GM13977 (cell line): ENCODE data around the gene AKR1C3.
A peak's percentile ranks its signal among the peaks of the same experiment; 100 is the strongest.
"Not testable (repeated sequence)": the region's sequence is repeated elsewhere in the genome, so short reads cannot be mapped to it uniquely, and the experiment has no call there.

Experiments
- DNase-seq: peaks from one replicate; pipeline ENCODE4 v3.0.0; 2012; ENCODE audit warnings: low spot score
- CTCF ChIP-seq: IDR thresholded peaks from 2 replicates; pipeline ENCODE4 v1.5.1; 2012; ENCODE audit warnings: mild to moderate bottlenecking, control low read depth; ENCODE audit not compliant: insufficient read depth; ENCODE audit errors: extremely low read depth, missing control alignments
- in situ Hi-C: fragments of 300-500 bp; cut with MboI; formaldehyde crosslinking; loops from one replicate; pipeline ENCODE4 v1.12.0; 2022; ENCODE audit warnings: low sequenced_read_pairs, low pct_unique_long_range_greater_than_20kb, mixed read lengths, inconsistent platforms; ENCODE audit not compliant: unreplicated experiment

Gene AKR1C3

DNA sequence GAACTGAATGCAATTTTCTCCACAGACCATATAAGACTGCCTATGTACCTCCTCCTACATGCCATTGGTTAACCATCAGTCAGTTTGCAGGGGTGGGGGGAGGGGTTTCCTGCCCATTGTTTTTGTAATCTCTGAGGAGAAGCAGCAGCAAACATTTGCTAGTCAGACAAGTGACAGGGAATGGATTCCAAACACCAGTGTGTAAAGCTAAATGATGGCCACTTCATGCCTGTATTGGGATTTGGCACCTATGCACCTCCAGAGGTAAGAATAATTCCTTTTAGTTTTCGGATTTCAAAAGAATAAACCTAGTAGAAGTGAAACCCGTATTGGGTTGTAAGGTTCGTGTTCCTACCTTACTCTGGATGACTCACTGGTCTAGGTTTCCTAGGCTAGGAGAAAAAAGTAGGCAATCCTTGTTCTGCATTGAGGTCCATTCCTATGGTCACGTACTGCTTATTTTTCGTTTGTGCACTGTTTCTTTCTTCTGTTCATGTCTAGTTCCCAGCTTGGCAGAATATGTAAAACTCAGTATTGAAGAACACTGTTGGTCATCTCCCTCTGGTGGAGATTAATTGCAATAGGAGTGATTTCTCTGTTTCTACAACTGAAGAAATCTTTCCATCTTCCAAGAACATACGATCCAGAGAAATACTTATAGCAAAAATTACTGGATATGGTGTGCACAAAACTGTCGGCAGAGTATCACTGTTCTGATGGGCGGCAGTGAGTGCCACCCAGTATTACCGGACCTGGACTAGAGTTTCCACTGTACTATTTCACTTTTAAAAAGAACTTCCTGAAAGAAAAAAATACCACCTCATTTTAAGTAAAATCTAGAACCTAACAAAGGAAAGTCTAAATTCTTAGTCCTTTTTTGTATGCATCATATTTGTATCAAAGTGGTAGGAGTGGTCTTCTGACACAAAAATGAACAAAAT lies at the start of gene AKR1C3:
Gene AKR1C3, plus strand, starts transcription at position 150 of the 941 bp plus-strand sequence. Its CDS starts 31 bp downstream, at position 181.
- no peak for DNase-seq
- peak; percentile 32 for TF ChIP-seq CTCF
- in situ Hi-C loops = no loop called here

DNA sequence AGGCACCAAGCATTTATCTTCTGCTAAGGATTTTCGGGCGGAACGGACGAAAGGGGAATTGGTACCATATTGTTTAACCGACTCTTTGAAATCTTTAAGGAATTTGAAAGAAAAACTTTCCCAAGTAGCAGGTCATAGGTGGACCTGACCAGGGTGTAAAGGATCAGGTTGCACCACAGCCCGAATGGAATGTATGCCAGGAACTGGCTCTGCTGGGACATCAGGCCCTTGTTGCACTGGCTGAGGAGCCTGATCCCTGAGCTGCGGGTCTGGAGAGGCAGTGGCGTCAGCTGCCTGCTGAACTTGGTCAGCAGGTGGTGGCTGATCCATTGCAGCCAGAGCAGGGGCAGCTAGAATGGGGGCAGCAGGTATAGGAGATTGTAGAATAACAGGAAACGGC lies 49.1 kb upstream of the AKR1C3 start:
- TF ChIP-seq CTCF = no peak
- DNase-seq = no peak
- in situ Hi-C loops = no loop called here

- in situ Hi-C loops = no loop called here
- no peak for DNase-seq
- TF ChIP-seq CTCF = no peak
Measured at GRCh38 chr10:5046410-5046809, 47.8 kb upstream of the AKR1C3 start.

GRCh38 chr10:5047055-5047454 lies 47.2 kb upstream of the AKR1C3 start:
- in situ Hi-C loops, DNase-seq: not testable (repeated sequence)

DNA sequence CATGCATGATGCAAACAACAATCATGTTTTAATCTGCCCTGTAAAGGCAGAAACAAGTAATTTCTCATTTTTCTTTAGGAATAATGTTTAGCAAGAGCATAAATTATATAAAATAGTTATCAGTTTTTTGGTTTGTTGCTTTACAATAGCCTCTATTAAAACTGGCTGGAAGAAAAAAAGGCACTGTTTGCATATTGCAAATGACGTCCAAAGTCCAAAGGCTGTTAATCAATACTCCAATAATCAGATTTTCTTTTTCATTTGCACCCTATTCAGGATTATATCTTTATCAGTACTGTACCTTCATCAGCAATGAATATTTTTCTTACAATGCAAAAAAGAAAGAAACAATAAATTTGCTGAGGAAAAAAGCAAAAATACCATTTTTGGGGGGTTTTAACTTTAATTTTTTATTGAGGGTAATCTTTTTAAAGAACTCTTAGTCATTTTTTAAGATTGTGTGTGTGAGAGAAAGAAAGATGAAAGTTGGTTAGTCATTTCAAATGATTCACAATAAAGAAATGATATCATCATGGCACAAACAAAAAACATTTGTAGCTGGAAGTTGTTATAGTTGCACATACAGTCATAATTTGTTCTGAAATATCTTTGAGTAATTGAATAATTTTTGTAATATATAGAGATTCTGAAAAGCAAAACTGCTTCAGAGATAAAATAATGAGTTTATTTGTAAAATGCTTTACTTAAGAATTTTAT lies 46.1 kb upstream of the AKR1C3 start:
- in situ Hi-C loops = no loop called here
- no peak for TF ChIP-seq CTCF
- DNase-seq = no peak

GRCh38 chr10:5052951-5053500 lies 41.2 kb upstream of the AKR1C3 start:
- in situ Hi-C loops, DNase-seq: not testable (repeated sequence)

GRCh38 chr10:5054831-5055230 lies 39.4 kb upstream of the AKR1C3 start:
- in situ Hi-C loops, DNase-seq: not testable (repeated sequence)

DNA sequence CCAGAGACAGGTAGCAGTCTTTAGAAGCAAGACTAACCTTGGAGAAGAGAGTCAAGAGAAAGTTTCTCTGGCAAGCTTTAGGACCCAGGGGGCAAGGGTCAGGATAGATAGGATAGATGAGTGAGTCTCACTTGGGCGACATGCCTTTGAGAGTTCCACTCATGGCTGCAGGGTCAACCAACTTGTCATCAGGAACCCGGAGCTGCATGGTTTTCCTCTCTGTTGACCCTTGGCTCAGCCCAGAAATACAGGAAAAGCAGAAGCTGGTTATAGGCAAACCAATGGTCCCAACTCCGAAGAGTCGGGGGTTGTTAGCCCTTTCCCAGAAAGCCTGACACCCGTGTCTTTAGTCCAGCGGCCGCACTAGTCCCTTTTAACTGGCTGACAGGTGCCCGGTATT lies 34.9 kb upstream of the AKR1C3 start:
- in situ Hi-C loops = not testable (repeated sequence)

DNA sequence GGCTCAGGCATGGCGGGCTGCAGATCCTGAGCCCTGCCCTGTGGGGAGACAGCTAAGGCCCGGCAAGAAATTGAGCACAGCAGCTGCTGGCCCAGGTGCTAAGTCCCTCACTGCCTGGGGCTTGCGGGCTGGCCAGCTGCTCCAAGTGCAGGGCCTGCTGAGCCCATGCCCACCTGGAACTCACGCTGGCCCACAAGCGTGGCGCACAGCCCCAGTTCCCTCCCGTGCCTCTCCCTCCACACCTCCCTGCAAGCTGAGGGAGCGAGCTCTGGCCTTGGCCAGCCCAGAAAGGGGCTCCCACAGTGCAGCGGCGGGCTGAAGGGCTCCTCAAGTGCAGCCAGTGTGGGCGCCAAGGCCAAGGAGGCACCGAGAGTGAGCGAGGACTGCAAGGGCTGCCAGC lies 33.4 kb upstream of the AKR1C3 start:
- in situ Hi-C loops, DNase-seq: not testable (repeated sequence)

More for the DNA sequence above, 34.9 kb upstream of the AKR1C3 start:
- not testable (repeated sequence) for DNase-seq
